Gastrocnemius medialis (tissue), 4 donors: ENCODE data around the gene ZNF622. TPM values are rescaled to one million over a fixed set of nuclear protein-coding genes. Genes with fewer than 3 reads are reported as not detected.

Source experiments
- ATAC-seq, 2 donors: fragments of 150-250 bp; one replicate each; pipeline ENCODE4 v1.9.1; 2016
- DNase-seq, 2 donors: peaks; one replicate each; pipeline ENCODE4 v3.0.0-alpha.2; 2019
- H3K27ac ChIP-seq, 4 donors: fragments of 200-600 bp; sonication (generic); 1 replicate in 1 of 4; 2 replicates in 3 of 4; pipeline ENCODE4 v1.5.1; 2016 to 2018; ENCODE audit warnings: mild to moderate bottlenecking in 2 of 4, moderate library complexity in 1 of 4
- H3K27me3 ChIP-seq, 3 donors: fragments of 200-600 bp; sonication (generic) in 2 of 3; 1 replicate in 1 of 3; 2 replicates in 2 of 3; pipeline versions ENCODE4 v1.5.1 to v1.6.0; 2016 to 2019; ENCODE audit warnings: mild to moderate bottlenecking in 1 of 3, moderate library complexity in 1 of 3
- H3K36me3 ChIP-seq, 2 donors: fragments of 200-600 bp; sonication (generic) in 1 of 2; one replicate each; pipeline ENCODE4 v1.5.1; 2017 to 2018
- H3K4me1 ChIP-seq, 2 donors: fragments of 200-600 bp; sonication (generic) in 1 of 2; one replicate each; pipeline ENCODE4 v1.5.1; 2016 to 2017; ENCODE audit warnings: mild to moderate bottlenecking in 2 of 2
- H3K4me3 ChIP-seq, 4 donors: fragments of 200-600 bp; sonication (generic) in 3 of 4; 1 replicate in 1 of 4; 2 replicates in 3 of 4; pipeline ENCODE4 v1.5.1; 2016 to 2019; ENCODE audit warnings: mild to moderate bottlenecking in 2 of 4
- H3K9me3 ChIP-seq, 3 donors: fragments of 200-600 bp; sonication (generic) in 2 of 3; 1 replicate in 1 of 3; 2 replicates in 2 of 3; pipeline ENCODE4 v1.5.1; 2016 to 2019
- POLR2A ChIP-seq, 2 donors: fragments of 450-650 bp; IDR thresholded peaks; one replicate each; pipeline ENCODE4 v1.6.1; 2017; ENCODE audit warnings: antibody characterized with exemption in 2 of 2, mild to moderate bottlenecking in 2 of 2, moderate library complexity in 2 of 2
- in situ Hi-C, 4 donors: fragments of 200-750 bp; cut with MboI; loops; one replicate each; pipeline versions ENCODE4 v1.15.0 to v1.8.0; 2017; ENCODE audit warnings: low sequenced_read_pairs in 4 of 4
- intact Hi-C: fragments of 100-400 bp; cut with DNase I; formaldehyde crosslinking; loops from one replicate; pipeline ENCODE4 v1.15.1; 2023; ENCODE audit warnings: low total_unique reads
- total RNA-seq, 4 donors: library from RNA; depleted of rRNA; stranded (reverse); fragments of >200 nt; gene quantifications; one replicate each; pipeline versions ENCODE4 v1.1.0 to v1.2.3, GENCODE V29; 2016
- TF ChIP-seq, protein P1 (sequence below), 5 experiments: fragments of 450-650 bp in 3 of 5; fragments of 200-600 bp in 2 of 5; sonication (generic) in 2 of 5; IDR thresholded peaks in 4 of 5; conservative IDR thresholded peaks in 1 of 5; 1 replicate in 4 of 5; 2 replicates in 1 of 5; pipeline ENCODE4 v1.5.1; 2016 to 2019; ENCODE audit warnings: antibody characterized with exemption in 5 of 5, mild to moderate bottlenecking in 3 of 5, moderate library complexity in 3 of 5

ZNF622 gene, protein sequence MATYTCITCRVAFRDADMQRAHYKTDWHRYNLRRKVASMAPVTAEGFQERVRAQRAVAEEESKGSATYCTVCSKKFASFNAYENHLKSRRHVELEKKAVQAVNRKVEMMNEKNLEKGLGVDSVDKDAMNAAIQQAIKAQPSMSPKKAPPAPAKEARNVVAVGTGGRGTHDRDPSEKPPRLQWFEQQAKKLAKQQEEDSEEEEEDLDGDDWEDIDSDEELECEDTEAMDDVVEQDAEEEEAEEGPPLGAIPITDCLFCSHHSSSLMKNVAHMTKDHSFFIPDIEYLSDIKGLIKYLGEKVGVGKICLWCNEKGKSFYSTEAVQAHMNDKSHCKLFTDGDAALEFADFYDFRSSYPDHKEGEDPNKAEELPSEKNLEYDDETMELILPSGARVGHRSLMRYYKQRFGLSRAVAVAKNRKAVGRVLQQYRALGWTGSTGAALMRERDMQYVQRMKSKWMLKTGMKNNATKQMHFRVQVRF
- 100 to 1,000 TPM in 2 of 4 donors, 10 to 100 TPM in 2; 44.8 to 150 (median 75.1) TPM for total RNA-seq

DNA sequence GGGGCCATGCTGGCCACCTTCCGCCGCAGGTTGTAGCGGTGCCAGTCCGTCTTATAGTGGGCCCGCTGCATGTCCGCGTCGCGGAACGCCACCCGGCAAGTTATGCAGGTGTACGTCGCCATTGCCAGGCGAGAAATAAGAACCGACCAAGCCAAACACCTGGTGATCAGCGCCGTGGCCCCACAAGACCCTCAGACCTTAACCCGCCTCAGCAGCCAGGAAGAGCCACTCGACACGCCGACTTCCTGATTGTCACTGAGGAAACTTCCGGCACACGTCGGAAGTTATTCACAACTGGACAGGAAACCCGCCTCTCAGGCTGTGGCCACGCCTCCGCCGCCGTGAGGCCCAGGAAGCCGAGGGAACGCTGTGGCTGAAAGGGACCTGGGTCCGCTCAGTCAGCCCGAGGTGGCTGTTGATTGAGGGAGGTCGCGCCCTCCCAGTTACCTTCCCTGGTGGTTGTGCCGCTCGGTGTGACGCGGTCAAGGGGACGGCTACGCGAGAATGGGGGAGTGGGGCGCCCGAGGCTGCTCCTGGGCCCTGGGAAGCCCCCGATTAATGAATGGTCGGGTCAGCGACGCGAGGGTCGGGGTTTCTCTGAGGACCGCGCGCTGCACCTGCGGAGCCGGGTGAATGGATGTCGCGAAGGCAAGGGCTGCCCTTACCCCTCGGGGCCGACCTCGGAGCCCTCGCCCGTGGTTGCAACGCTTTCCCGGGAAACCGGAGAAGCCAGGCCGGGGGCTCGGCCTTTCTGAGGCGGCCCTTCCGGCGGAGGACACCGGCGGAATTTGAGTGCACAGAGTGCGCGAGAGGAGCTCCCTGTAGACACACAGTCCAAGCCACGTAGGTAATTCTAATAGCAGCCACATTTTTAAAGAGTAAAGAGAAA is at the start of gene ZNF622:
Gene ZNF622 (minus strand): TSS at position 257 of the 889 bp plus-strand sequence. CDS start 135 bp downstream, at position 122.
- peaks cover 84 to 85% of the 10 kb centered on the region in 2 donors for H3K4me1 ChIP-seq
- in situ Hi-C loops: loop anchor here in 3 of 4 donors (25.0 kb wide), 2 partner anchors 322 to 722 kb away; no protein-coding TSS in a partner anchor
- intact Hi-C loops: loop anchor here (2.0 to 10.0 kb wide), 2 partner anchors 85 to 469 kb away; partner anchors contain the start of gene MYO10
- peak; percentile 92 to 96 for TF ChIP-seq POLR2A (IDR thresholded peaks at IDR 0.05)
- TF ChIP-seq, protein P1, sequence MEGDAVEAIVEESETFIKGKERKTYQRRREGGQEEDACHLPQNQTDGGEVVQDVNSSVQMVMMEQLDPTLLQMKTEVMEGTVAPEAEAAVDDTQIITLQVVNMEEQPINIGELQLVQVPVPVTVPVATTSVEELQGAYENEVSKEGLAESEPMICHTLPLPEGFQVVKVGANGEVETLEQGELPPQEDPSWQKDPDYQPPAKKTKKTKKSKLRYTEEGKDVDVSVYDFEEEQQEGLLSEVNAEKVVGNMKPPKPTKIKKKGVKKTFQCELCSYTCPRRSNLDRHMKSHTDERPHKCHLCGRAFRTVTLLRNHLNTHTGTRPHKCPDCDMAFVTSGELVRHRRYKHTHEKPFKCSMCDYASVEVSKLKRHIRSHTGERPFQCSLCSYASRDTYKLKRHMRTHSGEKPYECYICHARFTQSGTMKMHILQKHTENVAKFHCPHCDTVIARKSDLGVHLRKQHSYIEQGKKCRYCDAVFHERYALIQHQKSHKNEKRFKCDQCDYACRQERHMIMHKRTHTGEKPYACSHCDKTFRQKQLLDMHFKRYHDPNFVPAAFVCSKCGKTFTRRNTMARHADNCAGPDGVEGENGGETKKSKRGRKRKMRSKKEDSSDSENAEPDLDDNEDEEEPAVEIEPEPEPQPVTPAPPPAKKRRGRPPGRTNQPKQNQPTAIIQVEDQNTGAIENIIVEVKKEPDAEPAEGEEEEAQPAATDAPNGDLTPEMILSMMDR (IDR thresholded peaks at IDR 0.05 in 4 of 5, conservative IDR thresholded peaks at IDR 0.05 in 1 of 5): no peak
- H3K36me3 ChIP-seq: peaks cover 0 to 22% of the 10 kb centered on the region in 2 donors
- peak; percentile 87 to 91 for DNase-seq
- peak within 1 kb of the TSS; percentile 87 to 94 (median 92) for H3K27ac ChIP-seq
- H3K4me3 ChIP-seq: peak within 1 kb of the TSS; percentile 78 to 97 (median 92)
- H3K27me3 ChIP-seq: no peaks in the 10 kb centered on the region
- ATAC-seq: peak; percentile 51 to 74
- no peaks in the 10 kb centered on the region for H3K9me3 ChIP-seq

DNA sequence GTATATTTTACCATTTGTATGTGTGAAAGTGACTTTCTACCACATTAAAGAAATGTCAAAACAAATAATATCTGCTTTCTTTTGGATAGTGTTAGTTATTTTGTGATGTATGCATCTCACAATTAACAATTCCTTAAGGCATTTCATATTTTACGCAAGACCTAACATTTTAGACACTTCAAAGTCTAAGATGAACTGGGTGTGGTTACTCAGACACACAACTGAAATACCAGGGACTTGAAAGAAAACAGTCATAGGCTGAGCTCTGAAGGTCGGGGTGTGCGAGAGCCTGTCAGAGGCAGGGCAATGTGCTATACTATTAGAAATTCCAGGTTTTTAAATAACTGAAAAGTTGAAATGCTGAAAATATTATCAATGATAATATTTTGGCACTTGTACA is 44.5 kb upstream of the ZNF622 start:
- intact Hi-C loops: no loop called here
- TF ChIP-seq POLR2A (IDR thresholded peaks at IDR 0.05): no peak
- TF ChIP-seq, protein P1 (IDR thresholded peaks at IDR 0.05 in 4 of 5, conservative IDR thresholded peaks at IDR 0.05 in 1 of 5): no peak
- H3K36me3 ChIP-seq: no peaks in the 10 kb centered on the region
- no peak for DNase-seq
- ATAC-seq: no peak
- H3K4me1 ChIP-seq: peaks cover 8% of the 10 kb centered on the region in 2 donors
- H3K27me3 ChIP-seq: no peaks in the 10 kb centered on the region
- peak overlapping the region; percentile 90 to 99 (median 96) for H3K27ac ChIP-seq
- H3K4me3 ChIP-seq: peak overlapping the region in 1 of 4 donors; percentile 83
- in situ Hi-C loops: no loop called here
- no peaks in the 10 kb centered on the region for H3K9me3 ChIP-seq

DNA sequence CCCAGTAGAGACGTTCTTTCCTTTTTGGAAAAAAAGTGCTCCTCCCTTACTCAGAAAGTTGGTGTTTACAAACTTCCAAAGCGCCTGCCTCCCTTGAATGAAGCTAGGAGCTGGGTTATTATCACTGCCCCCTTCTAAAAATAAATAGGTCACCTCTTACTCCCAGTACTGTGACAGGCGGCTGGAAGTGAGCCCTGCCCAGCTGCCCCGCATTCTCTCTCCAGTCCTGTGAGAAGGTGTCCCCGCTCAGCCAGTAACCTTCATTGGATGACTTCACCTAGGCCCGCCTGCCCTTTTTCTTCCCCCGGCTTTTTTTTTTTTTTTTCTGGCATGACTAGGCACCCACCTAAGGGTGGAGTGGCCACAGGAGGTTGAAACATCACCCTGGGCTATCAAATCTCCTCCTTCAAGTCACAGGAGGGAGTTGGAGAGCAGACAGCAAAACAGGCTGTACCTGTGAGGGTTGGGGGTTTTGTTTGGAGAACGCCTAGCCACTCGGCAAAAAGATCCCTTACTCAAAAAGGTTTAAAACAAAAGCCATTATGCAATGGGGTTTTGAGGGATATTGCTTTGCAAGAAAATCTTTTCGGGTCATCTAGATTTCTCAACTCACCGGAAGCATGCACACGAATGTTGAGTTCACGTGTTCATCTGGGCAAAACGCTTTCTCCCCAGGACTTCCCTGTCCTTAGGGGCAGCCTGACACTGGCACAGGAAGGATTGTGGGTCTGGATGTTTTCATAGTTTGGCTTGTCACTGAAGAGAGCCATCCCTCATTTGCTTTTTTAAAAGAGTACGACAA is 43.3 kb upstream of the ZNF622 start:
- no peaks in the 10 kb centered on the region for H3K9me3 ChIP-seq
- H3K4me3 ChIP-seq: peak overlapping the region; percentile 51 to 83 (median 68)
- intact Hi-C loops: loop anchor here (1.0 kb wide), 2 partner anchors 13 to 30 kb away; no protein-coding TSS in a partner anchor
- in situ Hi-C loops: loop anchor here in 1 of 4 donors (5.0 kb wide), 1 partner anchor 33 kb away; no protein-coding TSS in a partner anchor
- H3K27ac ChIP-seq: peak overlapping the region; percentile 90 to 99 (median 96)
- TF ChIP-seq POLR2A (IDR thresholded peaks at IDR 0.05): peak; percentile 92 to 97
- TF ChIP-seq, protein P1 (IDR thresholded peaks at IDR 0.05 in 4 of 5, conservative IDR thresholded peaks at IDR 0.05 in 1 of 5): no peak
- peaks cover 8 to 17% of the 10 kb centered on the region in 2 donors for H3K4me1 ChIP-seq
- peaks cover 0 to 2% of the 10 kb centered on the region in 2 donors for H3K36me3 ChIP-seq
- ATAC-seq (peak; percentile 82 to 84), DNase-seq (peak; percentile 94 to 98)
- no peaks in the 10 kb centered on the region for H3K27me3 ChIP-seq
